ENCODE results near the gene CDKN1C.

- no peak for TF ChIP-seq ZFP30 (CRISPR knock-in tag; IDR thresholded peaks at IDR 0.05)
- TF ChIP-seq PATZ1 (CRISPR knock-in tag; IDR thresholded peaks at IDR 0.05; ENCODE audit: borderline replicate concordance): no peak
- TF ChIP-seq ZNF8 (CRISPR knock-in tag; IDR thresholded peaks at IDR 0.05): no peak
Measured at GRCh38 chr11:2901854-2902783, 16.5 kb upstream of the CDKN1C start.
